HFF-Myc (cell line): ENCODE data around the gene WDR70.

Experiments used
- DNase-seq: peaks from one replicate; pipeline ENCODE4 v3.0.0-alpha.2; 2011; ENCODE audit warnings: low read depth; ENCODE audit errors: extremely low read depth
- H3K4me3 ChIP-seq: replicated peaks from 2 replicates; pipeline ENCODE4 v1.5.1; 2011; ENCODE audit warnings: low read depth, mild to moderate bottlenecking, control low read depth, low read length
- CTCF ChIP-seq: IDR thresholded peaks from 2 replicates; pipeline ENCODE4 v1.5.1; 2012; ENCODE audit warnings: mild to moderate bottlenecking, low read depth, low read length, control low read depth; ENCODE audit errors: missing control alignments

Gene WDR70

GRCh38 chr5:37710965-37711364 is 331.8 kb downstream of the WDR70 start:
- no peak for TF ChIP-seq CTCF
- no peak overlapping the region for H3K4me3 ChIP-seq
- no peak for DNase-seq

- H3K4me3 ChIP-seq, result no peak overlapping the region
- DNase-seq, result no peak
- TF ChIP-seq CTCF, result no peak
Observed at GRCh38 chr5:37712750-37713149, 333.6 kb downstream of the WDR70 start.

GRCh38 chr5:37714756-37715155 is 335.6 kb downstream of the WDR70 start:
- H3K4me3 ChIP-seq, result no peak overlapping the region
- DNase-seq, result no peak
- TF ChIP-seq CTCF, result no peak

GRCh38 chr5:37715361-37715760 is 336.2 kb downstream of the WDR70 start:
- H3K4me3 ChIP-seq, result no peak overlapping the region
- no peak for DNase-seq
- TF ChIP-seq CTCF, result no peak

- no peak for DNase-seq
- TF ChIP-seq CTCF, result no peak
- no peak overlapping the region for H3K4me3 ChIP-seq
Observed at GRCh38 chr5:37715992-37716391, 336.9 kb downstream of the WDR70 start.

- no peak for DNase-seq
- H3K4me3 ChIP-seq, result no peak overlapping the region
- no peak for TF ChIP-seq CTCF
Observed at GRCh38 chr5:37716405-37716804, 337.3 kb downstream of the WDR70 start.

- H3K4me3 ChIP-seq, result no peak overlapping the region
- no peak for TF ChIP-seq CTCF
- DNase-seq, result no peak
Observed at GRCh38 chr5:37717276-37717612, 338.1 kb downstream of the WDR70 start.
